Lower lobe of right lung (tissue), 2 donors: Measurements from ENCODE around the gene CCDC86. TPM values are rescaled to one million over a fixed set of nuclear protein-coding genes. Genes with fewer than 3 reads are reported as not detected.

Source experiments
- ATAC-seq, 2 donors: fragments of 200-7000 bp; cut with Tn5 transposase; one replicate each; pipeline ENCODE4 v1.9.1; 2020 to 2022; ENCODE audit warnings: mild to moderate bottlenecking in 2 of 2, moderate library complexity in 2 of 2
- DNase-seq: peaks from one replicate; pipeline ENCODE4 v3.0.0-alpha.2; 2020
- H3K27ac ChIP-seq: fragments of 200-600 bp; one replicate; pipeline ENCODE4 v1.8.0; 2022
- H3K27me3 ChIP-seq: fragments of 200-600 bp; one replicate; pipeline ENCODE4 v1.8.0; 2022; ENCODE audit warnings: low read depth
- H3K36me3 ChIP-seq: fragments of 200-600 bp; one replicate; pipeline ENCODE4 v1.8.0; 2022; ENCODE audit warnings: mild to moderate bottlenecking
- H3K4me1 ChIP-seq: fragments of 200-600 bp; one replicate; pipeline ENCODE4 v1.8.0; 2022
- H3K4me3 ChIP-seq: fragments of 200-600 bp; one replicate; pipeline ENCODE4 v1.8.0; 2022; ENCODE audit warnings: mild to moderate bottlenecking
- H3K9me3 ChIP-seq: fragments of 200-600 bp; one replicate; pipeline ENCODE4 v1.8.0; 2022
- intact Hi-C: fragments of 100-400 bp; cut with DNase I; formaldehyde crosslinking; loops from one replicate; pipeline ENCODE4 v1.11.0; 2022
- total RNA-seq: library from RNA; stranded (reverse); fragmentation: NEBNext Ultra II Directional; extraction: Animal tissue kit (Norgen Biotek cat#: 25700); gene quantifications from one replicate; pipeline ENCODE4 v1.2.1, GENCODE V29; 2021
- TF ChIP-seq, protein P1 (sequence below): fragments of 200-600 bp; IDR thresholded peaks from one replicate; pipeline ENCODE4 v1.8.0; 2022; ENCODE audit warnings: antibody characterized with exemption, mild to moderate bottlenecking
- donor health status: DM: no; HTN: yes; CAD: no; lungs with severe emphysema.

The CCDC86 gene
- total RNA-seq, 1 donor from 2014 or later, result 12.6 TPM

DNA sequence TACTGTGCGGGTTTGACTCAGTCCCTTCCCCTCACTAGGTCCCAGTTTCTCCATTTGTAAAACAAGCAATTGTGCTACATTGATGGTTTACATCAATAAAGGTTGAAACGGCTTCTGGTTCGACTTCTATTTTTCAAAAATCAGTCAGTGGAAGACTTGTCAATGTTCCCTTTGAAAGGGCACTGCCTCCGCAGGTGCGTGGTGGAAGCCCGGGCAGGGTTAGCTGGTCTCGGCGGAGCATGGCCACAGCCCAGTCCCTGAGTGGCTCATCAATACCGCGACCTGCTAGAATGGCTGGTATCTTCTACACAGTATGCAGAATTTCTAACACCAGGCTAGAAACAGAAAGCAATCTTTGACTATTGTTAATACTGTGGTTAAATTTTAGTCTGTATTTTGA is 40.7 kb upstream of the CCDC86 start:
- ATAC-seq (no peak), DNase-seq (no peak)
- H3K9me3 ChIP-seq, result no peaks in the 10 kb centered on the region
- H3K27me3 ChIP-seq, result peaks cover 4% of the 10 kb centered on the region
- H3K27ac ChIP-seq, result no peak overlapping the region
- no peaks in the 10 kb centered on the region for H3K4me1 ChIP-seq
- intact Hi-C loops, result no loop called here
- no peak overlapping the region for H3K4me3 ChIP-seq
- no peaks in the 10 kb centered on the region for H3K36me3 ChIP-seq
- TF ChIP-seq, protein P1, sequence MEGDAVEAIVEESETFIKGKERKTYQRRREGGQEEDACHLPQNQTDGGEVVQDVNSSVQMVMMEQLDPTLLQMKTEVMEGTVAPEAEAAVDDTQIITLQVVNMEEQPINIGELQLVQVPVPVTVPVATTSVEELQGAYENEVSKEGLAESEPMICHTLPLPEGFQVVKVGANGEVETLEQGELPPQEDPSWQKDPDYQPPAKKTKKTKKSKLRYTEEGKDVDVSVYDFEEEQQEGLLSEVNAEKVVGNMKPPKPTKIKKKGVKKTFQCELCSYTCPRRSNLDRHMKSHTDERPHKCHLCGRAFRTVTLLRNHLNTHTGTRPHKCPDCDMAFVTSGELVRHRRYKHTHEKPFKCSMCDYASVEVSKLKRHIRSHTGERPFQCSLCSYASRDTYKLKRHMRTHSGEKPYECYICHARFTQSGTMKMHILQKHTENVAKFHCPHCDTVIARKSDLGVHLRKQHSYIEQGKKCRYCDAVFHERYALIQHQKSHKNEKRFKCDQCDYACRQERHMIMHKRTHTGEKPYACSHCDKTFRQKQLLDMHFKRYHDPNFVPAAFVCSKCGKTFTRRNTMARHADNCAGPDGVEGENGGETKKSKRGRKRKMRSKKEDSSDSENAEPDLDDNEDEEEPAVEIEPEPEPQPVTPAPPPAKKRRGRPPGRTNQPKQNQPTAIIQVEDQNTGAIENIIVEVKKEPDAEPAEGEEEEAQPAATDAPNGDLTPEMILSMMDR, result no peak

DNA sequence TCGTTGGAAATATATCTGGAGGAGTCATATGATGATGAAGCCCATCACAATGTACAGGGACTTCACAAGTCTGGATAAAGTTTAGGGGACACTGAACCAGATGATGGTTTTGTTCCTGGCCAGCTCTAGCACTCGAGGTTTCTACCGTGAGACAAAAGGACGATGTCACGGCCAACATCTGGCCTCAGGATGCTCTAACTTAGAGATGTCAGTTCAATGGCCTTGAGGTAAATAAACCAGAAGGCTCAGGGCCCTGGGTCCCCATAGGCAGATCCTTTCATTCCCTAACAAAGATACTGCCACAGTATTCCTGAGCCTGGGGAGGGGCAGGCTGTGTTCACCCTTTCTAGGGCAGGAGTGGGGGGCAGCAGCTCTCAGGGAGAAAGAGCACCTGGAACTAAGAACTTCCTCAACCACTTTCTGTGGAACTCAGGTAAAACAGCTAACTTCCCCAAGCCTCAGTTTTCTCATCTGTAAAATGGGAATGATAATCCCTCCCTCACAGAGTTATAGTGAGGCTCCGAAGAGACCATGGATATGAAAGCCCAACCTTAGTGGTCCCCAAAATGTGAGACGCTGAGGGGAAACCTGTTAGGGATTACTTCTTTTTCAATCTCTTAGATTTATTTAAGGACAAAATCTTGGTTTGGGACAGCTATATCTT is 38.5 kb upstream of the CCDC86 start:
- no peak for ATAC-seq
- Histone ChIP-seq H3K9me3 (no peaks in the 10 kb centered on the region), H3K27me3 (peaks cover 4% of the 10 kb centered on the region), H3K4me3 (no peak overlapping the region), H3K36me3 (no peaks in the 10 kb centered on the region), H3K27ac (no peak overlapping the region), H3K4me1 (no peaks in the 10 kb centered on the region)
- no peak for DNase-seq
- TF ChIP-seq, protein P1, result no peak
- intact Hi-C loops, result no loop called here

DNA sequence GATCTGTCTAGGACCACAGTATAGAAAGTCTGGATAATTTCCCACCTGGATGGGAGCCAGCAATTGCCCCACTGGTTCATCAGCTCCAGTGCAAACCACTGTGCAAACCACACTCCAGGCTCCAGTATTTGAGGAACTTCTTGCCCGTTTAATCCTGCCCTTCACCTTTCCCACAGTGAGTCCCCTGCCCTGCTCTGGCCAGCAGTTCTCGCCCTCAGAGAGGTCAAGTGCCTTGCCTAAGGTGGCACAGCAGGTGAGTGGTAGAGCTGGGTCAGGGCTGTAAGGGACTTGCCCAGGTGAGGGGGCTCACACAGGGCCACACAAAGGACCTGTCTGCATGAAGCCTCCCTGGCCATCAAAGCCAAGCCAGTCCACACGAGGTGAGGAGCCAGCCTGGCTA is 32.7 kb upstream of the CCDC86 start:
- Histone ChIP-seq H3K9me3 (no peaks in the 10 kb centered on the region), H3K4me3 (no peak overlapping the region), H3K27ac (no peak overlapping the region), H3K4me1 (peaks cover 10% of the 10 kb centered on the region), H3K36me3 (no peaks in the 10 kb centered on the region), H3K27me3 (no peaks in the 10 kb centered on the region)
- ATAC-seq (peak in 1 of 2 donors; percentile 9), DNase-seq (no peak)
- intact Hi-C loops, result no loop called here
- TF ChIP-seq, protein P1, result no peak

DNA sequence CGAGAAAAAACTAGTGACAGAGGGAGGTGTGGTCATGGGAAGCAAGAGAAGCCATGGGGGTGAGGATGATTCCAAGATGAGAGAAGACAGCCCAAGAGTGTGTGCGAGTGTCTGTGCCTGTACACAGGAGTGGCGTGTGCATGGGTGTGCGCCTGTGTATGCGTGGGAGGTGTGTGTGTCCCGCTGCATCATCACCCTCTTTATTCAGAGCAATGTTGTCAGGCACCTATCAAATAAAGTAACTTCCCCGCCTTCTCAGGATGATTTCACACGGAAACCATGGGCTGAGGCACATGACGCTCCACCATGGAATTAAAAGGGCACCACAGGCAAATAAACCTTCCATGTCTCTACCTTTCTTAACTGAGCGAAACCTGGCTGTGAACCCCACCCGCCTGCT is 32.2 kb upstream of the CCDC86 start:
- ATAC-seq (no peak), DNase-seq (no peak)
- Histone ChIP-seq H3K27ac (no peak overlapping the region), H3K4me3 (no peak overlapping the region), H3K9me3 (no peaks in the 10 kb centered on the region), H3K27me3 (no peaks in the 10 kb centered on the region), H3K4me1 (peaks cover 10% of the 10 kb centered on the region), H3K36me3 (no peaks in the 10 kb centered on the region)
- intact Hi-C loops, result no loop called here
- TF ChIP-seq, protein P1, result no peak

DNA sequence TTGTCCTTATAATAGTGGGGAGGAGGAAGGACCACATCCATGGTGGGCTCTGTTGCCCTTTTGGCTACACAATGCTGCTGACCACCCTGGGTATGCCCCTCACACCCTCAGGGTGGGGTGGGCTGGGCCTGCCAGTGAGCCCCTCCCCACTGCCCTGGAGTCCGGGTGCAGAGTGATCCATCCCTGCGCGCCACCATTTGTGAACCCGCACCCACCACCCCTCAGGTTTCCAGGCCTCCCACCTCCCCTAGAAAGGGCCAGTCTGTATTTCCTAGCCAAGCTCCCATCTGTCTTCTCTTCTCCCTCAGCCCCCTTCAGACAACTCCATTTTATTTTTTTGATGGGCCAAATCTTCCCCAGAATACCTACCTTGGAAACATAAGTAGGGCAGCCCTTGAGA is 31.8 kb upstream of the CCDC86 start:
- Histone ChIP-seq H3K4me3 (no peak overlapping the region), H3K9me3 (no peaks in the 10 kb centered on the region), H3K36me3 (no peaks in the 10 kb centered on the region), H3K27ac (no peak overlapping the region), H3K27me3 (no peaks in the 10 kb centered on the region), H3K4me1 (peaks cover 10% of the 10 kb centered on the region)
- DNase-seq (no peak), ATAC-seq (peak in 1 of 2 donors; percentile 13)
- intact Hi-C loops, result no loop called here
- TF ChIP-seq, protein P1, result no peak
